ENCODE data around the gene ATF7IP. TPM values are rescaled to one million over a fixed set of nuclear protein-coding genes. Genes with fewer than 3 reads are reported as not detected.

The ATF7IP gene
- total RNA-seq, 1 donor from 2014 or later: 115 TPM

- Histone ChIP-seq H3K4me1 (ENCODE audit: insufficient read depth, low read length) (peaks cover 17% of the 10 kb centered on the region), H3K36me3 (ENCODE audit: insufficient read depth, low read length) (no peaks in the 10 kb centered on the region), H3K9ac (ENCODE audit: low read length) (peak overlapping the region; percentile 14), H3K79me2 (ENCODE audit: insufficient read depth, low read length) (peaks cover 95% of the 10 kb centered on the region), H3K27ac (ENCODE audit: low read depth, low read length) (peak overlapping the region; percentile 72), H3K4me3 (ENCODE audit: insufficient read depth, low read depth, low read length) (no peak overlapping the region), H3K4me2 (ENCODE audit: low read length) (peak overlapping the region; percentile 67), H4K20me1 (ENCODE audit: insufficient read depth, low read length) (no peaks in the 10 kb centered on the region), H3K9me3 (ENCODE audit: insufficient read depth, low read depth, low read length) (no peaks in the 10 kb centered on the region), H3K27me3 (ENCODE audit: insufficient read depth, low read length) (no peaks in the 10 kb centered on the region), H2AFZ (ENCODE audit: low read depth, low read length) (no peak overlapping the region)
- no peak for TF ChIP-seq EZH2 (IDR thresholded peaks at IDR 0.05; ENCODE audit: insufficient read depth, low read length)
- TF ChIP-seq CTCF (IDR thresholded peaks at IDR 0.05; ENCODE audit: insufficient read depth, low read depth, low read length): peak; percentile 14
- DNase-seq (ENCODE audit: low read depth) (peak; percentile 92), FAIRE-seq (no peak)
- peaks cover 2% of the 10 kb centered on the region for H3K9me3 Mint-ChIP-seq (ENCODE audit: unreplicated experiment)
- H3K4me1 Mint-ChIP-seq (ENCODE audit: low read depth, unreplicated experiment): peaks cover 31% of the 10 kb centered on the region
- H3K27me3 Mint-ChIP-seq (ENCODE audit: low read depth, unreplicated experiment): no peaks in the 10 kb centered on the region
- peaks cover 7% of the 10 kb centered on the region for H3K36me3 Mint-ChIP-seq (ENCODE audit: low read depth, unreplicated experiment)
- no peak overlapping the region for H3K4me3 Mint-ChIP-seq (ENCODE audit: unreplicated experiment)
- H3K27ac Mint-ChIP-seq (ENCODE audit: unreplicated experiment): peak overlapping the region; percentile 78
Observed at GRCh38 chr12:14394317-14395073, 29.0 kb downstream of the ATF7IP start.

DNA sequence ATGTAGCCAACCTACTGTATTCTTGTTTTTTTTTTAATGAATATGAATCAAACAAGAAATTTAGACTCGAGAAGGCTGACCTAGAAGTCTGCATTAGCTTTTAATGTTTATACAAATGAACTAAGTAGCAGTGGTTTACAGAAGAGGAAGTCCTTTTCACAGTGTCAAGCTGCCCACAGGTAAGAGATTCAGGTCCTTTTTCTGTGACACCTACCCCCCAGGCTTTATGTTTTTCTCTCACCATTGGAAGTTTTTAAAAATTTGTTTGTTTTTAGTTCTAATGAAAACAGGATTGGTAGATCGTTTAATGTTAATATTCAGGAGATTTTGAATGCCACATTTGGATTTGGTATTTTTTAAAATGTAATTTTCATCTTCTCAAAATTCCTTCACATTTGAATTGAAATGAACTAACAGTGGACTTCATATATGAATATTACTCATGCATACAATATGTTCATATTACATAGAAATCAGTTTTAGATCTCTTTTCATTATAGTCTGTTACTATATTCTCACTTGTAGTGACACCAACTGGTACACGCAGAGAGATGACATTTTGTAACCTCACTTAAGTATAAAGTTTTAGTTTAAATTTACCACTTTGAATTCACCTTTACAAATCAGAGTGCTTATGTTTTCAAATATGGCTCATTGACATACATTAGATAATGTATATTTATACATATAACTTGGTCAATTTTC lies 29.7 kb downstream of the ATF7IP start:
- H3K9me3 Mint-ChIP-seq (ENCODE audit: unreplicated experiment): peaks cover 2% of the 10 kb centered on the region
- Histone ChIP-seq H4K20me1 (ENCODE audit: insufficient read depth, low read length) (no peaks in the 10 kb centered on the region), H3K9ac (ENCODE audit: low read length) (no peak overlapping the region), H3K27ac (ENCODE audit: low read depth, low read length) (peak overlapping the region; percentile 72), H3K9me3 (ENCODE audit: insufficient read depth, low read depth, low read length) (no peaks in the 10 kb centered on the region), H3K4me2 (ENCODE audit: low read length) (peak overlapping the region; percentile 67), H2AFZ (ENCODE audit: low read depth, low read length) (no peak overlapping the region), H3K4me1 (ENCODE audit: insufficient read depth, low read length) (peaks cover 22% of the 10 kb centered on the region), H3K4me3 (ENCODE audit: insufficient read depth, low read depth, low read length) (no peak overlapping the region), H3K79me2 (ENCODE audit: insufficient read depth, low read length) (peaks cover 97% of the 10 kb centered on the region), H3K27me3 (ENCODE audit: insufficient read depth, low read length) (no peaks in the 10 kb centered on the region), H3K36me3 (ENCODE audit: insufficient read depth, low read length) (no peaks in the 10 kb centered on the region)
- no peaks in the 10 kb centered on the region for H3K27me3 Mint-ChIP-seq (ENCODE audit: low read depth, unreplicated experiment)
- H3K4me1 Mint-ChIP-seq (ENCODE audit: low read depth, unreplicated experiment): peaks cover 38% of the 10 kb centered on the region
- DNase-seq (ENCODE audit: low read depth): no peak
- H3K27ac Mint-ChIP-seq (ENCODE audit: unreplicated experiment): peak overlapping the region; percentile 66
- no peak for TF ChIP-seq EZH2 (IDR thresholded peaks at IDR 0.05; ENCODE audit: insufficient read depth, low read length)
- no peak for TF ChIP-seq CTCF (IDR thresholded peaks at IDR 0.05; ENCODE audit: insufficient read depth, low read depth, low read length)
- FAIRE-seq: no peak
- H3K4me3 Mint-ChIP-seq (ENCODE audit: unreplicated experiment): no peak overlapping the region
- H3K36me3 Mint-ChIP-seq (ENCODE audit: low read depth, unreplicated experiment): peaks cover 4% of the 10 kb centered on the region

All from astrocyte (in vitro differentiated cells and primary cell).